Esophagus muscularis mucosa (tissue), 3 donors: ENCODE measurements around the gene OR5AC2.

Experiments used
- POLR2AphosphoS5 ChIP-seq, 2 donors: sonication (generic); formaldehyde crosslinking; IDR thresholded peaks; one replicate each; pipeline ENCODE4 v1.6.1; 2017; ENCODE audit warnings: antibody characterized with exemption in 2 of 2
- TF ChIP-seq, protein P1 (sequence below), 3 experiments: fragments of 200-600 bp in 2 of 3; fragments of 450-650 bp in 1 of 3; sonication (generic) in 2 of 3; IDR thresholded peaks; one replicate each; pipeline ENCODE4 v1.5.1; 2017 to 2019; ENCODE audit warnings: antibody characterized with exemption in 3 of 3, mild to moderate bottlenecking in 2 of 3, moderate library complexity in 1 of 3

DNA sequence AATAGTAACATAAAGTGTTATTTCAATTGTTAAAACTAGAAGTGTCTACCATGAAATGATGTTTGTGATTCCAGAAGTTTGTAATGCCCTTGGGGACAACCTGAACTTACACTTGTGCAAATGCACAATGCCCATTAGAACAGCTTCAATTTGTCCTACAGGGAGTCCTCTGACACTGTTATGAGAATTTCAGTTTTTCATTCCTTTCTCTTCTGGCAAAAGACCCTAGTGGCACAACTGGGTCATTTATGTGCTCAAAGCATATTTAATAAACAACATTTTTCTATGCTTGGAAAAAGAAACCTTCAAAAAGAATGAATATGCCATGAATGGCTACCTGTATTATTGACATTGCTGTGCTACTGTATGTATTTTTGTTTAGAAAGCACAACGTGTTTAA is 43.4 kb downstream of the OR5AC2 start, which contains the start of gene OR5H1:
- TF ChIP-seq POLR2AphosphoS5 (IDR thresholded peaks at IDR 0.05), result no peak
- TF ChIP-seq, protein P1, sequence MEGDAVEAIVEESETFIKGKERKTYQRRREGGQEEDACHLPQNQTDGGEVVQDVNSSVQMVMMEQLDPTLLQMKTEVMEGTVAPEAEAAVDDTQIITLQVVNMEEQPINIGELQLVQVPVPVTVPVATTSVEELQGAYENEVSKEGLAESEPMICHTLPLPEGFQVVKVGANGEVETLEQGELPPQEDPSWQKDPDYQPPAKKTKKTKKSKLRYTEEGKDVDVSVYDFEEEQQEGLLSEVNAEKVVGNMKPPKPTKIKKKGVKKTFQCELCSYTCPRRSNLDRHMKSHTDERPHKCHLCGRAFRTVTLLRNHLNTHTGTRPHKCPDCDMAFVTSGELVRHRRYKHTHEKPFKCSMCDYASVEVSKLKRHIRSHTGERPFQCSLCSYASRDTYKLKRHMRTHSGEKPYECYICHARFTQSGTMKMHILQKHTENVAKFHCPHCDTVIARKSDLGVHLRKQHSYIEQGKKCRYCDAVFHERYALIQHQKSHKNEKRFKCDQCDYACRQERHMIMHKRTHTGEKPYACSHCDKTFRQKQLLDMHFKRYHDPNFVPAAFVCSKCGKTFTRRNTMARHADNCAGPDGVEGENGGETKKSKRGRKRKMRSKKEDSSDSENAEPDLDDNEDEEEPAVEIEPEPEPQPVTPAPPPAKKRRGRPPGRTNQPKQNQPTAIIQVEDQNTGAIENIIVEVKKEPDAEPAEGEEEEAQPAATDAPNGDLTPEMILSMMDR (IDR thresholded peaks at IDR 0.05), result no peak
